GM23338 (cell line): Measurements from ENCODE around the gene SLF2. TPM values are rescaled to one million over a fixed set of nuclear protein-coding genes. Genes with fewer than 3 reads are reported as not detected.

ENCODE experiments used
- ATAC-seq: fragments of 200-7000 bp; cut with Tn5 transposase; 3 replicates; pipeline ENCODE4 v1.9.1; 2020
- DNase-seq: peaks from one replicate; pipeline ENCODE4 v3.0.0-alpha.2; 2015; ENCODE audit warnings: low spot score
- H2AFZ ChIP-seq: fragments of 200-600 bp; sonication (generic); 2 replicates; pipeline ENCODE4 v1.8.0; 2016; ENCODE audit warnings: antibody characterized with exemption, mild to moderate bottlenecking, moderate library complexity
- H3F3A ChIP-seq: fragments of 200-600 bp; sonication (generic); replicated peaks from 2 replicates; pipeline ENCODE4 v1.8.0; 2017; ENCODE audit warnings: antibody characterized with exemption, mixed run types, low read depth
- H3K27ac ChIP-seq: fragments of 200-600 bp; sonication (generic); 2 replicates; pipeline ENCODE4 v1.6.1; 2016; ENCODE audit warnings: low read depth
- H3K27me3 ChIP-seq: fragments of 200-600 bp; sonication (generic); 2 replicates; pipeline ENCODE4 v1.8.0; 2016; ENCODE audit warnings: mild to moderate bottlenecking, mixed run types, moderate library complexity; ENCODE audit not compliant: insufficient read depth
- H3K36me3 ChIP-seq: fragments of 200-600 bp; sonication (generic); 2 replicates; pipeline ENCODE4 v1.8.0; 2016; ENCODE audit warnings: mild to moderate bottlenecking; ENCODE audit not compliant: insufficient read depth
- H3K4me1 ChIP-seq: fragments of 200-600 bp; sonication (generic); 2 replicates; pipeline ENCODE4 v1.8.0; 2016; ENCODE audit warnings: mild to moderate bottlenecking, moderate library complexity; ENCODE audit not compliant: insufficient read depth
- H3K4me2 ChIP-seq: fragments of 200-600 bp; sonication (generic); 2 replicates; pipeline ENCODE4 v1.7.1; 2017; ENCODE audit warnings: mixed run types
- H3K4me3 ChIP-seq: fragments of 200-600 bp; sonication (generic); 2 replicates; pipeline ENCODE4 v1.6.1; 2016; ENCODE audit warnings: mixed run types
- H3K79me2 ChIP-seq: fragments of 200-600 bp; sonication (generic); replicated peaks from 2 replicates; pipeline ENCODE4 v1.8.0; 2017; ENCODE audit warnings: mild to moderate bottlenecking; ENCODE audit not compliant: insufficient read depth
- H3K9me2 ChIP-seq: fragments of 200-600 bp; sonication (generic); 2 replicates; pipeline ENCODE4 v1.8.0; 2017; ENCODE audit not compliant: insufficient read depth
- H4K20me1 ChIP-seq: fragments of 200-600 bp; sonication (generic); replicated peaks from 2 replicates; pipeline ENCODE4 v1.8.0; 2017; ENCODE audit warnings: mild to moderate bottlenecking; ENCODE audit not compliant: insufficient read depth
- H3K27ac Mint-ChIP-seq: 2 replicates; pipeline ENCODE4 v1.8.0; 2020; ENCODE audit warnings: inconsistent platforms, mild to moderate bottlenecking, moderate library complexity, mixed read lengths
- H3K27me3 Mint-ChIP-seq: 3 replicates; pipeline ENCODE4 v1.8.0; 2022; ENCODE audit warnings: low read depth, mild to moderate bottlenecking, moderate library complexity, mixed read lengths, inconsistent platforms; ENCODE audit not compliant: insufficient read depth, poor library complexity
- H3K36me3 Mint-ChIP-seq: 3 replicates; pipeline ENCODE4 v1.8.0; 2021; ENCODE audit warnings: low read depth, mild to moderate bottlenecking, inconsistent platforms, moderate library complexity, mixed read lengths
- H3K4me1 Mint-ChIP-seq: 3 replicates; pipeline ENCODE4 v1.8.0; 2020; ENCODE audit warnings: mild to moderate bottlenecking, inconsistent platforms, mixed read lengths
- H3K4me3 Mint-ChIP-seq: 3 replicates; pipeline ENCODE4 v1.8.0; 2021; ENCODE audit warnings: moderate library complexity, mild to moderate bottlenecking, inconsistent platforms, mixed read lengths
- H3K9me3 Mint-ChIP-seq: 3 replicates; pipeline ENCODE4 v1.8.0; 2020; ENCODE audit warnings: moderate library complexity, mild to moderate bottlenecking, inconsistent platforms, mixed read lengths
- CREB1 ChIP-seq: fragments of 250-450 bp; sonication (Bioruptor Pico); IDR thresholded peaks from 2 replicates; pipeline ENCODE4 v1.5.0; 2020; ENCODE audit warnings: low read depth, mild to moderate bottlenecking, moderate library complexity
- EZH2 ChIP-seq: fragments of 200-600 bp; sonication (generic); IDR thresholded peaks from one replicate; pipeline ENCODE4 v1.8.0; 2017; ENCODE audit warnings: antibody characterized with exemption, mild to moderate bottlenecking, low read depth; ENCODE audit not compliant: unreplicated experiment
- EZH2phosphoT487 ChIP-seq: fragments of 200-600 bp; sonication (generic); IDR thresholded peaks from one replicate; pipeline ENCODE4 v1.8.1; 2018; ENCODE audit warnings: antibody characterized with exemption; ENCODE audit not compliant: unreplicated experiment
- JUNB ChIP-seq: IDR thresholded peaks from one replicate; pipeline ENCODE4 v1.6.1; 2016; ENCODE audit warnings: antibody characterized with exemption; ENCODE audit not compliant: unreplicated experiment
- NANOG ChIP-seq: IDR thresholded peaks from 2 replicates; pipeline ENCODE4 v1.6.1; 2016; ENCODE audit warnings: antibody characterized with exemption, borderline replicate concordance
- POLR2AphosphoS5 ChIP-seq: IDR thresholded peaks from 2 replicates; pipeline ENCODE4 v1.6.1; 2016; ENCODE audit warnings: antibody characterized with exemption, low read depth
- STAT1 ChIP-seq: IDR thresholded peaks from one replicate; pipeline ENCODE4 v1.6.1; 2016; ENCODE audit warnings: antibody characterized with exemption; ENCODE audit not compliant: unreplicated experiment
- ZNF114 ChIP-seq: fragments of 250-450 bp; sonication (Bioruptor Pico); IDR thresholded peaks from 2 replicates; pipeline ENCODE4 v1.5.0; 2020; ENCODE audit warnings: mild to moderate bottlenecking, moderate library complexity
- ZNF331 ChIP-seq: fragments of 250-450 bp; sonication (Bioruptor Pico); IDR thresholded peaks from 2 replicates; pipeline ENCODE4 v1.5.0; 2020; ENCODE audit warnings: low read depth, mild to moderate bottlenecking, moderate library complexity
- polyA plus RNA-seq: library from polyadenylated mRNA; unstranded; fragments of >200 nt; fragmentation: Nextera tagmentation; extraction: Ambion mirVana; gene quantifications from 2 replicates; pipeline ENCODE4 v1.2.1, GENCODE V29; 2016
- total RNA-seq: library from RNA; depleted of rRNA; stranded (reverse); fragments of >200 nt; shearing (Covaris generic); gene quantifications from 2 replicates; pipeline ENCODE4 v1.2.3, GENCODE V29; 2014
- TF ChIP-seq, protein P1 (sequence below): IDR thresholded peaks from 2 replicates; pipeline ENCODE4 v1.6.1; 2016; ENCODE audit warnings: antibody characterized with exemption
- TF ChIP-seq, protein P2 (sequence below), 2 experiments: fragments of 200-600 bp in 1 of 2; sonication (generic) in 1 of 2; conservative IDR thresholded peaks; 2 replicates each; pipeline versions ENCODE4 v1.5.1 to v1.6.1; 2016 to 2017; ENCODE audit warnings: antibody characterized with exemption in 2 of 2, low read depth in 2 of 2, mild to moderate bottlenecking in 2 of 2, moderate library complexity in 1 of 2
- TF ChIP-seq, protein P3 (sequence below): IDR thresholded peaks from one replicate; pipeline ENCODE4 v1.6.1; 2018; ENCODE audit warnings: antibody characterized with exemption; ENCODE audit not compliant: unreplicated experiment
- TF ChIP-seq, protein P4 (sequence below): fragments of 250-450 bp; sonication (Bioruptor Pico); IDR thresholded peaks from 2 replicates; pipeline ENCODE4 v1.5.0; 2020; ENCODE audit warnings: mild to moderate bottlenecking, moderate library complexity

Gene SLF2
- total and polyA plus RNA-seq, 2 experiments from 2014 or later, result 13.6 to 22.1 TPM

DNA sequence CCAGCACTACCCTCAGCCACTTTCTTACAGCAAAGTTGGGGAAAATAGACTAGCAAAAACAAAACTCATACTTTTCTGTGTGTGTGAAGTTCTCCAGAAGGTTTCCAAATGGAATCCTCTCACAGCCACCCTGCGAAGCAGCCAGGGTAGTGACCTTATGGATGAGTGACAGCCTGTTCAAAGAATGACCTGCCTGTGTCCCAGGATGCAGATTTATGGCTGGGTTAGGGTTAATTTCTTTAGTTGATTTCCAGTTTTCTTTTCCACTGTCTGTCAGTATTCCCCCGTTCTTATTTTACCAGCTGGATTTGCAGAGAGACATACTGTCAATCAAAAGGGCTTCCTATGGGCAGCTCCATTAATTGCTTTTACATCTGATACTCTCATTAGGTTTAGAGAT lies 54.1 kb downstream of the SLF2 start:
- H3K4me1 Mint-ChIP-seq, result peaks cover 23% of the 10 kb centered on the region
- ATAC-seq (no peak), DNase-seq (no peak)
- Histone ChIP-seq H2AFZ (no peak overlapping the region), H3K4me2 (no peak overlapping the region), H3K4me3 (no peak overlapping the region), H3K79me2 (no peaks in the 10 kb centered on the region), H3K27me3 (no peaks in the 10 kb centered on the region), H3K4me1 (peaks cover 21% of the 10 kb centered on the region), H4K20me1 (peaks cover 5% of the 10 kb centered on the region; the same call in 1 of the 2 replicates), H3K9me2 (no peaks in the 10 kb centered on the region), H3K36me3 (0 out of 2 replicates have a peak, but pooled peaks cover under 1% of the 10 kb centered on the region), H3F3A (peaks cover 5% of the 10 kb centered on the region; the same call in 1 of the 2 replicates), H3K27ac (no peak overlapping the region)
- H3K9me3 Mint-ChIP-seq, result no peaks in the 10 kb centered on the region
- H3K27ac Mint-ChIP-seq, result no peak overlapping the region
- H3K27me3 Mint-ChIP-seq, result peaks cover 11% of the 10 kb centered on the region
- H3K36me3 Mint-ChIP-seq, result peaks cover 10% of the 10 kb centered on the region; the same call in 1 of the 3 replicates
- no peak overlapping the region for H3K4me3 Mint-ChIP-seq
- no peak for TF ChIP-seq ZNF114 (CRISPR knock-in tag)
- TF ChIP-seq STAT1, result no peak
- TF ChIP-seq, protein P1, sequence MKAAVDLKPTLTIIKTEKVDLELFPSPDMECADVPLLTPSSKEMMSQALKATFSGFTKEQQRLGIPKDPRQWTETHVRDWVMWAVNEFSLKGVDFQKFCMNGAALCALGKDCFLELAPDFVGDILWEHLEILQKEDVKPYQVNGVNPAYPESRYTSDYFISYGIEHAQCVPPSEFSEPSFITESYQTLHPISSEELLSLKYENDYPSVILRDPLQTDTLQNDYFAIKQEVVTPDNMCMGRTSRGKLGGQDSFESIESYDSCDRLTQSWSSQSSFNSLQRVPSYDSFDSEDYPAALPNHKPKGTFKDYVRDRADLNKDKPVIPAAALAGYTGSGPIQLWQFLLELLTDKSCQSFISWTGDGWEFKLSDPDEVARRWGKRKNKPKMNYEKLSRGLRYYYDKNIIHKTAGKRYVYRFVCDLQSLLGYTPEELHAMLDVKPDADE, result no peak
- TF ChIP-seq NANOG, result no peak
- TF ChIP-seq ZNF331 (CRISPR knock-in tag), result no peak
- no peak for TF ChIP-seq EZH2phosphoT487
- TF ChIP-seq, protein P2, sequence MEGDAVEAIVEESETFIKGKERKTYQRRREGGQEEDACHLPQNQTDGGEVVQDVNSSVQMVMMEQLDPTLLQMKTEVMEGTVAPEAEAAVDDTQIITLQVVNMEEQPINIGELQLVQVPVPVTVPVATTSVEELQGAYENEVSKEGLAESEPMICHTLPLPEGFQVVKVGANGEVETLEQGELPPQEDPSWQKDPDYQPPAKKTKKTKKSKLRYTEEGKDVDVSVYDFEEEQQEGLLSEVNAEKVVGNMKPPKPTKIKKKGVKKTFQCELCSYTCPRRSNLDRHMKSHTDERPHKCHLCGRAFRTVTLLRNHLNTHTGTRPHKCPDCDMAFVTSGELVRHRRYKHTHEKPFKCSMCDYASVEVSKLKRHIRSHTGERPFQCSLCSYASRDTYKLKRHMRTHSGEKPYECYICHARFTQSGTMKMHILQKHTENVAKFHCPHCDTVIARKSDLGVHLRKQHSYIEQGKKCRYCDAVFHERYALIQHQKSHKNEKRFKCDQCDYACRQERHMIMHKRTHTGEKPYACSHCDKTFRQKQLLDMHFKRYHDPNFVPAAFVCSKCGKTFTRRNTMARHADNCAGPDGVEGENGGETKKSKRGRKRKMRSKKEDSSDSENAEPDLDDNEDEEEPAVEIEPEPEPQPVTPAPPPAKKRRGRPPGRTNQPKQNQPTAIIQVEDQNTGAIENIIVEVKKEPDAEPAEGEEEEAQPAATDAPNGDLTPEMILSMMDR (conservative IDR thresholded peaks at IDR 0.05; ENCODE audit: low read depth in 2 of 2), result no peak
- TF ChIP-seq CREB1 (CRISPR knock-in tag), result no peak
- TF ChIP-seq JUNB, result no peak
- TF ChIP-seq POLR2AphosphoS5, result no peak
- TF ChIP-seq, protein P3, sequence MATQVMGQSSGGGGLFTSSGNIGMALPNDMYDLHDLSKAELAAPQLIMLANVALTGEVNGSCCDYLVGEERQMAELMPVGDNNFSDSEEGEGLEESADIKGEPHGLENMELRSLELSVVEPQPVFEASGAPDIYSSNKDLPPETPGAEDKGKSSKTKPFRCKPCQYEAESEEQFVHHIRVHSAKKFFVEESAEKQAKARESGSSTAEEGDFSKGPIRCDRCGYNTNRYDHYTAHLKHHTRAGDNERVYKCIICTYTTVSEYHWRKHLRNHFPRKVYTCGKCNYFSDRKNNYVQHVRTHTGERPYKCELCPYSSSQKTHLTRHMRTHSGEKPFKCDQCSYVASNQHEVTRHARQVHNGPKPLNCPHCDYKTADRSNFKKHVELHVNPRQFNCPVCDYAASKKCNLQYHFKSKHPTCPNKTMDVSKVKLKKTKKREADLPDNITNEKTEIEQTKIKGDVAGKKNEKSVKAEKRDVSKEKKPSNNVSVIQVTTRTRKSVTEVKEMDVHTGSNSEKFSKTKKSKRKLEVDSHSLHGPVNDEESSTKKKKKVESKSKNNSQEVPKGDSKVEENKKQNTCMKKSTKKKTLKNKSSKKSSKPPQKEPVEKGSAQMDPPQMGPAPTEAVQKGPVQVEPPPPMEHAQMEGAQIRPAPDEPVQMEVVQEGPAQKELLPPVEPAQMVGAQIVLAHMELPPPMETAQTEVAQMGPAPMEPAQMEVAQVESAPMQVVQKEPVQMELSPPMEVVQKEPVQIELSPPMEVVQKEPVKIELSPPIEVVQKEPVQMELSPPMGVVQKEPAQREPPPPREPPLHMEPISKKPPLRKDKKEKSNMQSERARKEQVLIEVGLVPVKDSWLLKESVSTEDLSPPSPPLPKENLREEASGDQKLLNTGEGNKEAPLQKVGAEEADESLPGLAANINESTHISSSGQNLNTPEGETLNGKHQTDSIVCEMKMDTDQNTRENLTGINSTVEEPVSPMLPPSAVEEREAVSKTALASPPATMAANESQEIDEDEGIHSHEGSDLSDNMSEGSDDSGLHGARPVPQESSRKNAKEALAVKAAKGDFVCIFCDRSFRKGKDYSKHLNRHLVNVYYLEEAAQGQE, result no peak
- no peak for TF ChIP-seq EZH2
- TF ChIP-seq, protein P4, sequence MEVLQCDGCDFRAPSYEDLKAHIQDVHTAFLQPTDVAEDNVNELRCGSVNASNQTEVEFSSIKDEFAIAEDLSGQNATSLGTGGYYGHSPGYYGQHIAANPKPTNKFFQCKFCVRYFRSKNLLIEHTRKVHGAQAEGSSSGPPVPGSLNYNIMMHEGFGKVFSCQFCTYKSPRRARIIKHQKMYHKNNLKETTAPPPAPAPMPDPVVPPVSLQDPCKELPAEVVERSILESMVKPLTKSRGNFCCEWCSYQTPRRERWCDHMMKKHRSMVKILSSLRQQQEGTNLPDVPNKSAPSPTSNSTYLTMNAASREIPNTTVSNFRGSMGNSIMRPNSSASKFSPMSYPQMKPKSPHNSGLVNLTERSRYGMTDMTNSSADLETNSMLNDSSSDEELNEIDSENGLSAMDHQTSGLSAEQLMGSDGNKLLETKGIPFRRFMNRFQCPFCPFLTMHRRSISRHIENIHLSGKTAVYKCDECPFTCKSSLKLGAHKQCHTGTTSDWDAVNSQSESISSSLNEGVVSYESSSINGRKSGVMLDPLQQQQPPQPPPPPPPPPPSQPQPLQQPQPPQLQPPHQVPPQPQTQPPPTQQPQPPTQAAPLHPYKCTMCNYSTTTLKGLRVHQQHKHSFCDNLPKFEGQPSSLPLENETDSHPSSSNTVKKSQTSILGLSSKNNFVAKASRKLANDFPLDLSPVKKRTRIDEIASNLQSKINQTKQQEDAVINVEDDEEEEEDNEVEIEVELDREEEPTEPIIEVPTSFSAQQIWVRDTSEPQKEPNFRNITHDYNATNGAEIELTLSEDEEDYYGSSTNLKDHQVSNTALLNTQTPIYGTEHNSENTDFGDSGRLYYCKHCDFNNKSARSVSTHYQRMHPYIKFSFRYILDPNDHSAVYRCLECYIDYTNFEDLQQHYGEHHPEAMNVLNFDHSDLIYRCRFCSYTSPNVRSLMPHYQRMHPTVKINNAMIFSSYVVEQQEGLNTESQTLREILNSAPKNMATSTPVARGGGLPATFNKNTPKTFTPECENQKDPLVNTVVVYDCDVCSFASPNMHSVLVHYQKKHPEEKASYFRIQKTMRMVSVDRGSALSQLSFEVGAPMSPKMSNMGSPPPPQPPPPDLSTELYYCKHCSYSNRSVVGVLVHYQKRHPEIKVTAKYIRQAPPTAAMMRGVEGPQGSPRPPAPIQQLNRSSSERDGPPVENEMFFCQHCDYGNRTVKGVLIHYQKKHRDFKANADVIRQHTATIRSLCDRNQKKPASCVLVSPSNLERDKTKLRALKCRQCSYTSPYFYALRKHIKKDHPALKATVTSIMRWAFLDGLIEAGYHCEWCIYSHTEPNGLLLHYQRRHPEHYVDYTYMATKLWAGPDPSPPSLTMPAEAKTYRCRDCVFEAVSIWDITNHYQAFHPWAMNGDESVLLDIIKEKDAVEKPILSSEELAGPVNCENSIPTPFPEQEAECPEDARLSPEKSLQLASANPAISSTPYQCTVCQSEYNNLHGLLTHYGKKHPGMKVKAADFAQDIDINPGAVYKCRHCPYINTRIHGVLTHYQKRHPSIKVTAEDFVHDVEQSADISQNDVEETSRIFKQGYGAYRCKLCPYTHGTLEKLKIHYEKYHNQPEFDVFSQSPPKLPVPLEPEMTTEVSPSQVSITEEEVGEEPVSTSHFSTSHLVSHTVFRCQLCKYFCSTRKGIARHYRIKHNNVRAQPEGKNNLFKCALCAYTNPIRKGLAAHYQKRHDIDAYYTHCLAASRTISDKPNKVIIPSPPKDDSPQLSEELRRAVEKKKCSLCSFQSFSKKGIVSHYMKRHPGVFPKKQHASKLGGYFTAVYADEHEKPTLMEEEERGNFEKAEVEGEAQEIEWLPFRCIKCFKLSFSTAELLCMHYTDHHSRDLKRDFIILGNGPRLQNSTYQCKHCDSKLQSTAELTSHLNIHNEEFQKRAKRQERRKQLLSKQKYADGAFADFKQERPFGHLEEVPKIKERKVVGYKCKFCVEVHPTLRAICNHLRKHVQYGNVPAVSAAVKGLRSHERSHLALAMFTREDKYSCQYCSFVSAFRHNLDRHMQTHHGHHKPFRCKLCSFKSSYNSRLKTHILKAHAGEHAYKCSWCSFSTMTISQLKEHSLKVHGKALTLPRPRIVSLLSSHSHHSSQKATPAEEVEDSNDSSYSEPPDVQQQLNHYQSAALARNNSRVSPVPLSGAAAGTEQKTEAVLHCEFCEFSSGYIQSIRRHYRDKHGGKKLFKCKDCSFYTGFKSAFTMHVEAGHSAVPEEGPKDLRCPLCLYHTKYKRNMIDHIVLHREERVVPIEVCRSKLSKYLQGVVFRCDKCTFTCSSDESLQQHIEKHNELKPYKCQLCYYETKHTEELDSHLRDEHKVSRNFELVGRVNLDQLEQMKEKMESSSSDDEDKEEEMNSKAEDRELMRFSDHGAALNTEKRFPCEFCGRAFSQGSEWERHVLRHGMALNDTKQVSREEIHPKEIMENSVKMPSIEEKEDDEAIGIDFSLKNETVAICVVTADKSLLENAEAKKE, result no peak
